NB4 (cell line): Measurements from ENCODE around the gene C1orf105.

ENCODE experiments used
- DNase-seq: peaks from one replicate; pipeline ENCODE4 v3.0.0; 2010; ENCODE audit warnings: low read depth
- H3K4me3 ChIP-seq: one replicate; pipeline ENCODE4 v1.5.1; 2011; ENCODE audit warnings: mild to moderate bottlenecking, low read depth, low read length, moderate library complexity
- CTCF ChIP-seq: IDR thresholded peaks from one replicate; pipeline ENCODE4 v1.5.1; 2012; ENCODE audit warnings: low read depth, low read length
- MAX ChIP-seq: IDR thresholded peaks from 2 replicates; pipeline ENCODE4 v1.6.1; 2011; ENCODE audit warnings: low read depth, low read length
- MYC ChIP-seq: IDR thresholded peaks from 2 replicates; pipeline ENCODE4 v1.6.1; 2011; ENCODE audit warnings: low read depth, low read length
- POLR2A ChIP-seq: IDR thresholded peaks from 2 replicates; pipeline ENCODE4 v1.6.1; 2011; ENCODE audit warnings: mild to moderate bottlenecking; ENCODE audit not compliant: insufficient read length; ENCODE audit errors: extremely low read depth

C1orf105 gene

GRCh38 chr1:172390683-172391551 is 29.6 kb upstream of the C1orf105 start:
- DNase-seq = no peak
- H3K4me3 ChIP-seq = no peak overlapping the region
- no peak for TF ChIP-seq MAX
- TF ChIP-seq CTCF = no peak
- no peak for TF ChIP-seq POLR2A
- TF ChIP-seq MYC = no peak

GRCh38 chr1:172391976-172392375 is 28.5 kb upstream of the C1orf105 start:
- no peak overlapping the region for H3K4me3 ChIP-seq
- DNase-seq = no peak
- TF ChIP-seq CTCF (no peak), MYC (no peak), MAX (no peak), POLR2A (no peak)

- H3K4me3 ChIP-seq = no peak overlapping the region
- no peak for TF ChIP-seq MYC
- TF ChIP-seq POLR2A = no peak
- no peak for TF ChIP-seq MAX
- TF ChIP-seq CTCF = no peak
- DNase-seq = no peak
Measured at GRCh38 chr1:172393354-172393753, 27.1 kb upstream of the C1orf105 start.

GRCh38 chr1:172394141-172394751 is 26.2 kb upstream of the C1orf105 start:
- H3K4me3 ChIP-seq = no peak overlapping the region
- no peak for DNase-seq
- TF ChIP-seq MYC = no peak

GRCh38 chr1:172394811-172395210 is 25.7 kb upstream of the C1orf105 start:
- H3K4me3 ChIP-seq = no peak overlapping the region
- no peak for DNase-seq
- TF ChIP-seq CTCF = no peak
- TF ChIP-seq MYC = no peak
- no peak for TF ChIP-seq MAX
- no peak for TF ChIP-seq POLR2A

- no peak overlapping the region for H3K4me3 ChIP-seq
- TF ChIP-seq CTCF (no peak), MYC (no peak), MAX (no peak), POLR2A (no peak)
Measured at GRCh38 chr1:172395576-172395975, 24.9 kb upstream of the C1orf105 start.

More at GRCh38 chr1:172395576-172395975, 24.9 kb upstream of the C1orf105 start:
- DNase-seq = no peak
